ENCODE results near the gene EMILIN3.

DNA sequence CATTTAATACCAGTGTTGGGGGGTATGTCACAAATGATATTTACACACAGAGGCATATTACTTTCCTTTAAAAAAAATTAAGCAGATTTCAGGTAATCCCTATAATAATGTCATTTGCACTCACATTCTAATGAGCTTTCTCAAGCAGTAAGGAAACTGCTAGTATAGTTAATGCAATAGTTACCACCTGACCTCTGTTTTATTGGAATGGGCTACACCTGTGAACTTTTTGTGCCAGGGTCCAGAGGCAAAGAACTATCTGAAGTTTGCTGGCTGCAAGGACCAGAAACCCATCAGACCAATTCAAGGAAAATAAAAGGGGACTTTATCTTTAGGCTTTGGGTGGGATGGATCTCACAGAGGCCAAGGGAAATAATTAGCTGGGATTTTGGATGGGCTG is 46.2 kb downstream of the EMILIN3 start:
- TF ChIP-seq, protein P1, sequence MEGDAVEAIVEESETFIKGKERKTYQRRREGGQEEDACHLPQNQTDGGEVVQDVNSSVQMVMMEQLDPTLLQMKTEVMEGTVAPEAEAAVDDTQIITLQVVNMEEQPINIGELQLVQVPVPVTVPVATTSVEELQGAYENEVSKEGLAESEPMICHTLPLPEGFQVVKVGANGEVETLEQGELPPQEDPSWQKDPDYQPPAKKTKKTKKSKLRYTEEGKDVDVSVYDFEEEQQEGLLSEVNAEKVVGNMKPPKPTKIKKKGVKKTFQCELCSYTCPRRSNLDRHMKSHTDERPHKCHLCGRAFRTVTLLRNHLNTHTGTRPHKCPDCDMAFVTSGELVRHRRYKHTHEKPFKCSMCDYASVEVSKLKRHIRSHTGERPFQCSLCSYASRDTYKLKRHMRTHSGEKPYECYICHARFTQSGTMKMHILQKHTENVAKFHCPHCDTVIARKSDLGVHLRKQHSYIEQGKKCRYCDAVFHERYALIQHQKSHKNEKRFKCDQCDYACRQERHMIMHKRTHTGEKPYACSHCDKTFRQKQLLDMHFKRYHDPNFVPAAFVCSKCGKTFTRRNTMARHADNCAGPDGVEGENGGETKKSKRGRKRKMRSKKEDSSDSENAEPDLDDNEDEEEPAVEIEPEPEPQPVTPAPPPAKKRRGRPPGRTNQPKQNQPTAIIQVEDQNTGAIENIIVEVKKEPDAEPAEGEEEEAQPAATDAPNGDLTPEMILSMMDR (IDR thresholded peaks at IDR 0.05): no peak
- no peak for TF ChIP-seq EP300 (IDR thresholded peaks at IDR 0.05)
